ENCODE measurements around the gene WNT11. TPM values are rescaled to one million over a fixed set of nuclear protein-coding genes. Genes with fewer than 3 reads are reported as not detected.

Gene WNT11
- total RNA-seq, 1 experiment from 2014 or later: not detected

GRCh38 chr11:76203131-76203925, 3.0 kb downstream of the WNT11 start:
- Histone ChIP-seq H4K5ac (ENCODE audit: insufficient read length, low read depth, low read length) (no peak overlapping the region), H3K27me3 (ENCODE audit: insufficient read depth, low read length) (peaks cover 41% of the 10 kb centered on the region), H4K8ac (replicated peaks; ENCODE audit: insufficient read length, low read depth, low read length) (no peak overlapping the region), H3K14ac (ENCODE audit: insufficient read depth, low read length) (no peak overlapping the region), H3K23me2 (ENCODE audit: insufficient read length, low read depth, low read length, poor library complexity, severe bottlenecking) (peaks cover 12% of the 10 kb centered on the region), H3K56ac (ENCODE audit: insufficient read length, low read depth, low read length) (no peak overlapping the region), H4K91ac (ENCODE audit: insufficient read length, low read depth, low read length) (no peak overlapping the region), H3K9ac (ENCODE audit: extremely low read depth, insufficient read length, low read length) (no peak overlapping the region), H3K23ac (ENCODE audit: insufficient read length, low read depth, low read length) (no peak overlapping the region), H2BK20ac (ENCODE audit: low read depth, low read length, poor library complexity, severe bottlenecking) (no peak overlapping the region), H3K79me2 (ENCODE audit: insufficient read depth, low read length) (no peaks in the 10 kb centered on the region), H3K4me1 (ENCODE audit: insufficient read depth, low read length) (no peaks in the 10 kb centered on the region), H2BK120ac (ENCODE audit: low read depth, low read length, poor library complexity, severe bottlenecking) (no peak overlapping the region), H2BK5ac (ENCODE audit: insufficient read length, low read length) (no peak overlapping the region), H3K18ac (ENCODE audit: insufficient read length, low read depth, low read length) (no peak overlapping the region), H3K9me3 (ENCODE audit: control insufficient read depth, low read depth, low read length) (no peaks in the 10 kb centered on the region), H2AK5ac (ENCODE audit: insufficient read length, low read length) (no peak overlapping the region), H2BK12ac (ENCODE audit: insufficient read length, low read depth, low read length) (no peak overlapping the region), H2BK15ac (ENCODE audit: low read depth, low read length) (no peak overlapping the region), H3T11ph (ENCODE audit: low read length) (no peak overlapping the region), H4K20me1 (ENCODE audit: control insufficient read depth, insufficient read depth, insufficient read length) (no peaks in the 10 kb centered on the region), H3K79me1 (ENCODE audit: insufficient read depth, low read depth, low read length, poor library complexity, severe bottlenecking) (no peaks in the 10 kb centered on the region), H3K4me2 (ENCODE audit: insufficient read depth, insufficient read length, low read length) (no peak overlapping the region), H2AFZ (ENCODE audit: low read length) (no peak overlapping the region), H3K27ac (ENCODE audit: insufficient read length, low read depth, low read length) (no peak overlapping the region), H3K4ac (ENCODE audit: low read depth, low read length) (no peak overlapping the region)
- peaks cover 0 to 6% of the 10 kb centered on the region in 2 experiments; a peak in 2 of 5 replicates for H3K9me3 Mint-ChIP-seq
- H3K27ac Mint-ChIP-seq: no peak overlapping the region
- peaks cover 11 to 18% of the 10 kb centered on the region in 2 experiments for H3K4me1 Mint-ChIP-seq
- no peak overlapping the region for H3K4me3 Mint-ChIP-seq
- no peak for TF ChIP-seq CTCF (conservative IDR thresholded peaks at IDR 0.05)
- no CpG with 5 or more reads among the region's 13 CpGs for WGBS (ENCODE audit: extremely low coverage, insufficient read length, low lambda C conversion rate)
- no peak for DNase-seq
- peaks cover 90% of the 10 kb centered on the region for H3K27me3 Mint-ChIP-seq (ENCODE audit: low read depth)
- no peaks in the 10 kb centered on the region; a peak in 1 of 7 replicates for H3K36me3 Mint-ChIP-seq (ENCODE audit: insufficient read depth in 1 of 3, low read depth in 3 of 3)
